Neural cell (in vitro differentiated cells): ENCODE data around the gene GATM. TPM values are rescaled to one million over a fixed set of nuclear protein-coding genes. Genes with fewer than 3 reads are reported as not detected.

Experiments
- H2AFZ ChIP-seq: fragments of 200-600, 300-800 bp; sonication (generic), shearing (Covaris generic); 2 replicates; pipeline ENCODE4 v1.6.0; 2014; ENCODE audit warnings: low read depth, mild to moderate bottlenecking, antibody characterized with exemption, low read length, moderate library complexity
- H3F3A ChIP-seq: fragments of 200-600 bp; shearing (Covaris generic); 2 replicates; pipeline ENCODE4 v1.6.1; 2016; ENCODE audit warnings: mild to moderate bottlenecking, moderate library complexity, mixed read lengths, antibody characterized with exemption, low read length; ENCODE audit not compliant: insufficient read depth, poor library complexity, severe bottlenecking
- H3K27ac ChIP-seq: fragments of 200-600, 300-800 bp; sonication (generic), shearing (Covaris generic); 2 replicates; pipeline ENCODE4 v1.5.1; 2014; ENCODE audit warnings: mild to moderate bottlenecking, low read length, moderate library complexity
- H3K27me3 ChIP-seq: fragments of 300-800, 200-600 bp; sonication (generic), shearing (Covaris generic); 2 replicates; pipeline ENCODE4 v1.6.0; 2014; ENCODE audit warnings: mild to moderate bottlenecking, low read depth, low read length, moderate library complexity; ENCODE audit not compliant: insufficient read depth
- H3K36me3 ChIP-seq: fragments of 300-800, 200-600 bp; sonication (generic), shearing (Covaris generic); 2 replicates; pipeline ENCODE4 v1.5.1; 2014; ENCODE audit warnings: mild to moderate bottlenecking, antibody characterized with exemption, low read length, moderate library complexity; ENCODE audit not compliant: insufficient read depth
- H3K4me2 ChIP-seq: fragments of 300-800, 200-600 bp; sonication (generic), shearing (Covaris generic); 2 replicates; pipeline ENCODE4 v1.6.0; 2014; ENCODE audit warnings: mild to moderate bottlenecking, low read length
- H3K4me3 ChIP-seq: fragments of 300-800, 200-600 bp; sonication (generic), shearing (Covaris generic); 2 replicates; pipeline ENCODE4 v1.5.1; 2014; ENCODE audit warnings: mild to moderate bottlenecking, low read length, moderate library complexity
- H3K79me2 ChIP-seq: fragments of 200-600 bp; shearing (Covaris generic); replicated peaks from 2 replicates; pipeline ENCODE4 v1.6.0; 2014; ENCODE audit warnings: mild to moderate bottlenecking, low read length, moderate library complexity; ENCODE audit not compliant: insufficient read depth
- H3K9ac ChIP-seq: fragments of 300-800, 200-600 bp; sonication (generic), shearing (Covaris generic); 2 replicates; pipeline ENCODE4 v1.6.1; 2016; ENCODE audit warnings: mild to moderate bottlenecking, low read length, mixed read lengths
- H3K9me2 ChIP-seq: fragments of 200-600 bp; shearing (Covaris generic); 2 replicates; pipeline ENCODE4 v1.6.1; 2016; ENCODE audit warnings: mild to moderate bottlenecking, low read length, mixed read lengths; ENCODE audit not compliant: insufficient read depth
- H3K9me3 ChIP-seq: fragments of 200-600, 300-800 bp; sonication (generic), shearing (Covaris generic); 2 replicates; pipeline ENCODE4 v1.6.1; 2016; ENCODE audit warnings: mild to moderate bottlenecking, mixed run types, low read length, moderate library complexity, mixed read lengths
- H4K20me1 ChIP-seq: fragments of 200-600 bp; shearing (Covaris generic); 2 replicates; pipeline ENCODE4 v1.6.1; 2016; ENCODE audit warnings: mild to moderate bottlenecking, mixed run types; ENCODE audit not compliant: insufficient read depth
- CTCF ChIP-seq: fragments of 450-650 bp; IDR thresholded peaks from 2 replicates; pipeline ENCODE4 v1.5.1; 2014; ENCODE audit warnings: antibody characterized with exemption, mild to moderate bottlenecking, moderate library complexity; ENCODE audit not compliant: poor library complexity, severe bottlenecking
- EP300 ChIP-seq: fragments of 450-650 bp; conservative IDR thresholded peaks from 2 replicates; pipeline ENCODE4 v1.6.1; 2014; ENCODE audit warnings: antibody characterized with exemption, mild to moderate bottlenecking, moderate library complexity; ENCODE audit not compliant: poor library complexity, severe bottlenecking
- EZH2 ChIP-seq: fragments of 200-600, 300-800 bp; shearing (Covaris generic), sonication (generic); IDR thresholded peaks from 2 replicates; pipeline ENCODE4 v1.6.1; 2014; ENCODE audit warnings: antibody characterized with exemption, low read length, borderline replicate concordance, mild to moderate bottlenecking; ENCODE audit not compliant: insufficient read depth, poor library complexity, severe bottlenecking
- MXI1 ChIP-seq: fragments of 450-650 bp; conservative IDR thresholded peaks from 2 replicates; pipeline ENCODE4 v1.6.1; 2014; ENCODE audit warnings: antibody characterized with exemption, mild to moderate bottlenecking; ENCODE audit not compliant: poor library complexity, severe bottlenecking
- POLR2AphosphoS5 ChIP-seq: IDR thresholded peaks from 2 replicates; pipeline ENCODE4 v1.6.1; 2012
- RAD21 ChIP-seq: fragments of 450-650 bp; conservative IDR thresholded peaks from 2 replicates; pipeline ENCODE4 v1.6.1; 2014; ENCODE audit warnings: antibody characterized with exemption, mild to moderate bottlenecking, moderate library complexity
- REST ChIP-seq: IDR thresholded peaks from 2 replicates; pipeline ENCODE4 v1.6.1; 2012; ENCODE audit warnings: borderline replicate concordance
- SMC3 ChIP-seq: fragments of 450-650 bp; conservative IDR thresholded peaks from 2 replicates; pipeline ENCODE4 v1.6.1; 2014; ENCODE audit warnings: antibody characterized with exemption, mild to moderate bottlenecking, moderate library complexity; ENCODE audit not compliant: poor library complexity
- TAF1 ChIP-seq: IDR thresholded peaks from 2 replicates; pipeline ENCODE4 v1.6.1; 2012; ENCODE audit warnings: low read depth
- polyA plus RNA-seq: library from polyadenylated mRNA; depleted of rRNA; stranded (reverse); fragments of >200 nt; gene quantifications from 2 replicates; pipeline ENCODE4 v1.2.3, GENCODE V29; 2014

The GATM gene
- polyA plus RNA-seq, 1 donor from 2014 or later = 13.3 TPM

- Histone ChIP-seq H3K27me3 (no peaks in the 10 kb centered on the region), H3K36me3 (no peaks in the 10 kb centered on the region), H3K4me2 (no peak overlapping the region), H3K79me2 (no peaks in the 10 kb centered on the region), H3F3A (no peaks in the 10 kb centered on the region), H3K27ac (no peak overlapping the region), H3K9me2 (no peaks in the 10 kb centered on the region), H4K20me1 (no peaks in the 10 kb centered on the region), H2AFZ (no peak overlapping the region), H3K9ac (no peak overlapping the region), H3K9me3 (no peaks in the 10 kb centered on the region), H3K4me3 (no peak overlapping the region)
- TF ChIP-seq REST = no peak
- TF ChIP-seq POLR2AphosphoS5 = no peak
- TF ChIP-seq RAD21 = no peak
- no peak for TF ChIP-seq MXI1
- TF ChIP-seq SMC3 = no peak
- TF ChIP-seq TAF1 = no peak
- no peak for TF ChIP-seq CTCF
These were observed 45.6 kb downstream of the GATM start for GRCh38 chr15:45332694-45333093.

GRCh38 chr15:45331972-45332371 is 46.4 kb downstream of the GATM start:
- no peaks in the 10 kb centered on the region for H3F3A ChIP-seq
- H3K9me2 ChIP-seq = no peaks in the 10 kb centered on the region
- H2AFZ ChIP-seq = no peak overlapping the region
- no peak overlapping the region for H3K9ac ChIP-seq
- no peaks in the 10 kb centered on the region for H3K79me2 ChIP-seq
- TF ChIP-seq EP300 = no peak
- H3K27ac ChIP-seq = no peak overlapping the region
- H3K36me3 ChIP-seq = no peaks in the 10 kb centered on the region
- H3K27me3 ChIP-seq = no peaks in the 10 kb centered on the region
- H3K4me2 ChIP-seq = no peak overlapping the region
- no peaks in the 10 kb centered on the region for H3K9me3 ChIP-seq
- no peaks in the 10 kb centered on the region for H4K20me1 ChIP-seq
- no peak overlapping the region for H3K4me3 ChIP-seq

GRCh38 chr15:45328663-45329062 is 49.7 kb downstream of the GATM start:
- Histone ChIP-seq H3K9ac (no peak overlapping the region), H3K79me2 (no peaks in the 10 kb centered on the region), H3K27ac (no peak overlapping the region), H3K36me3 (no peaks in the 10 kb centered on the region), H4K20me1 (no peaks in the 10 kb centered on the region), H3K4me3 (no peak overlapping the region), H3K9me2 (no peaks in the 10 kb centered on the region), H3K4me2 (no peak overlapping the region), H2AFZ (no peak overlapping the region), H3K9me3 (no peaks in the 10 kb centered on the region), H3F3A (no peaks in the 10 kb centered on the region), H3K27me3 (no peaks in the 10 kb centered on the region)
- TF ChIP-seq CTCF = no peak
- TF ChIP-seq POLR2AphosphoS5 = no peak
- no peak for TF ChIP-seq EP300
- no peak for TF ChIP-seq REST
- TF ChIP-seq EZH2 = no peak
- no peak for TF ChIP-seq RAD21
- no peak for TF ChIP-seq MXI1
- no peak for TF ChIP-seq TAF1
- no peak for TF ChIP-seq SMC3
